Mesodermal cell (in vitro differentiated cells): Measurements from ENCODE around the gene TMPRSS7. TPM values are rescaled to one million over a fixed set of nuclear protein-coding genes. Genes with fewer than 3 reads are reported as not detected.
A peak's percentile ranks its signal among the peaks of the same experiment; 100 is the strongest.

Experiments
- H3K27ac ChIP-seq: 2 replicates; pipeline ENCODE4 v1.7.0; 2013; ENCODE audit warnings: mild to moderate bottlenecking, low read depth, low read length, moderate library complexity; ENCODE audit not compliant: severe bottlenecking
- H3K36me3 ChIP-seq: 2 replicates; pipeline ENCODE4 v1.7.1; 2013; ENCODE audit warnings: mild to moderate bottlenecking, low read length, moderate library complexity; ENCODE audit not compliant: control insufficient read depth, insufficient read depth
- H3K4me1 ChIP-seq: one replicate; pipeline ENCODE4 v1.7.1; 2013; ENCODE audit warnings: mild to moderate bottlenecking, low read length; ENCODE audit not compliant: insufficient read depth, control insufficient read depth, poor library complexity, severe bottlenecking
- H3K4me3 ChIP-seq: 2 replicates; pipeline ENCODE4 v1.7.0; 2013; ENCODE audit warnings: low read length, control low read depth, mild to moderate bottlenecking; ENCODE audit not compliant: insufficient read depth, poor library complexity, severe bottlenecking; ENCODE audit errors: extremely low read depth
- H3K9me3 ChIP-seq: 2 replicates; pipeline ENCODE4 v1.7.1; 2013; ENCODE audit warnings: mild to moderate bottlenecking, low read length, moderate library complexity; ENCODE audit not compliant: control insufficient read depth
- WGBS, 2 experiments: methylation state at CpG; one replicate each; pipeline ENCODE4 v1.1.5; 2013; ENCODE audit warnings: missing lambda C conversion rate in 2 of 2; ENCODE audit not compliant: insufficient coverage in 2 of 2; 5-methylcytosine and 5-hydroxymethylcytosine counted together
- polyA plus RNA-seq, 2 experiments: library from polyadenylated mRNA; stranded (reverse); fragments of 50-300 nt; gene quantifications; one replicate each; pipeline ENCODE4 v1.2.3, GENCODE V29; 2013

Gene TMPRSS7, protein sequence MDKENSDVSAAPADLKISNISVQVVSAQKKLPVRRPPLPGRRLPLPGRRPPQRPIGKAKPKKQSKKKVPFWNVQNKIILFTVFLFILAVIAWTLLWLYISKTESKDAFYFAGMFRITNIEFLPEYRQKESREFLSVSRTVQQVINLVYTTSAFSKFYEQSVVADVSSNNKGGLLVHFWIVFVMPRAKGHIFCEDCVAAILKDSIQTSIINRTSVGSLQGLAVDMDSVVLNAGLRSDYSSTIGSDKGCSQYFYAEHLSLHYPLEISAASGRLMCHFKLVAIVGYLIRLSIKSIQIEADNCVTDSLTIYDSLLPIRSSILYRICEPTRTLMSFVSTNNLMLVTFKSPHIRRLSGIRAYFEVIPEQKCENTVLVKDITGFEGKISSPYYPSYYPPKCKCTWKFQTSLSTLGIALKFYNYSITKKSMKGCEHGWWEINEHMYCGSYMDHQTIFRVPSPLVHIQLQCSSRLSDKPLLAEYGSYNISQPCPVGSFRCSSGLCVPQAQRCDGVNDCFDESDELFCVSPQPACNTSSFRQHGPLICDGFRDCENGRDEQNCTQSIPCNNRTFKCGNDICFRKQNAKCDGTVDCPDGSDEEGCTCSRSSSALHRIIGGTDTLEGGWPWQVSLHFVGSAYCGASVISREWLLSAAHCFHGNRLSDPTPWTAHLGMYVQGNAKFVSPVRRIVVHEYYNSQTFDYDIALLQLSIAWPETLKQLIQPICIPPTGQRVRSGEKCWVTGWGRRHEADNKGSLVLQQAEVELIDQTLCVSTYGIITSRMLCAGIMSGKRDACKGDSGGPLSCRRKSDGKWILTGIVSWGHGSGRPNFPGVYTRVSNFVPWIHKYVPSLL
- polyA plus RNA-seq (2013, experiment 1 of 2), result not detected
- polyA plus RNA-seq (2013, experiment 2 of 2), result not detected

DNA sequence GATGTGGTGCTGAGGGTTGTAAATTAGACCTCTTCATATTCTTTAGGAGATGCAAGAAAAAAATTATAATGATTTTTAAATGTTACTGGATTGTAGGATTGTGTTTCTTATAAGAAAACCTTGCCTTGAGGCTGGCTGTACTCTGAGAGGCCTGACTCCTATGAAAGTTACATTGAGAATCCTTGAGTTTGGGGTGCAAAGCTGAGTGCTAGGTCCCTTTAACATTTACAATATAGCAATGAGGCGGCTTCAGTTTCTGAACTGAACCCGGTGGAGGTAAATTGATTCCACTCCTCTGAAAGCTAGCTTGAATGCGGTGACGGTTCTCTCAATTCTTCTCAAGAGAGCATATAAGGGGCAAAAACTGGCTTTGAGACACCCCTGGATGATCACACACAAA, at the start of gene TMPRSS7:
Gene TMPRSS7 (plus strand): TSS at position 301 of the 400 bp plus-strand sequence. CDS start 110 bp downstream, outside the sequence.
- WGBS, 2 experiments, result 92% methylated on average over 3 to 4 of the region's 4 CpGs
- no peaks in the 10 kb centered on the region for H3K4me1 ChIP-seq

DNA sequence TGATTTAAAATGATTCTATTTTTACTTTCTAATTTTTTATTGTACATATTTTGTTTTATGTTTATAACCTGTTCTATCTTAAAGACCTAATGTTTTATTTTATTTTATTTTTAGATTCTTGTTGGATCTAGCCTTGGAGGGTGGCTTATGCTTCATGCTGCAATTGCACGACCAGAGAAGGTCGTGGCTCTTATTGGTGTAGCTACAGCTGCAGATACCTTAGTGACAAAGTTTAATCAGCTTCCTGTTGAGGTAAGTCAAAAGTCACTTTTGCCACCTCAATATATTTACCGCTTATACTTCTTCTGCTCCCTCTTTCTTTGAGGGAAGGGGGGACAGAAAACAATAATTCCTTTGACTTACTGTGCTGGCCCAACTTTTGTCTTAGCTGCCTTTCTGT, 47.7 kb upstream of the TMPRSS7 start:
- H3K36me3 ChIP-seq, result peaks cover 20% of the 10 kb centered on the region
- H3K4me1 ChIP-seq, result no peaks in the 10 kb centered on the region
- no peak overlapping the region for H3K4me3 ChIP-seq
- no peaks in the 10 kb centered on the region for H3K9me3 ChIP-seq
- H3K27ac ChIP-seq, result no peak overlapping the region
- 100% methylated on average over 3 of the region's 3 CpGs; no CpG with 5 or more reads in 1 of the 2 experiments for WGBS, 2 experiments

More for the DNA sequence above, at the start of gene TMPRSS7:
- Histone ChIP-seq H3K4me3 (no peak within 1 kb of the TSS), H3K27ac (no peak within 1 kb of the TSS), H3K9me3 (peaks cover 4% of the 10 kb centered on the region), H3K36me3 (no peaks in the 10 kb centered on the region)

DNA sequence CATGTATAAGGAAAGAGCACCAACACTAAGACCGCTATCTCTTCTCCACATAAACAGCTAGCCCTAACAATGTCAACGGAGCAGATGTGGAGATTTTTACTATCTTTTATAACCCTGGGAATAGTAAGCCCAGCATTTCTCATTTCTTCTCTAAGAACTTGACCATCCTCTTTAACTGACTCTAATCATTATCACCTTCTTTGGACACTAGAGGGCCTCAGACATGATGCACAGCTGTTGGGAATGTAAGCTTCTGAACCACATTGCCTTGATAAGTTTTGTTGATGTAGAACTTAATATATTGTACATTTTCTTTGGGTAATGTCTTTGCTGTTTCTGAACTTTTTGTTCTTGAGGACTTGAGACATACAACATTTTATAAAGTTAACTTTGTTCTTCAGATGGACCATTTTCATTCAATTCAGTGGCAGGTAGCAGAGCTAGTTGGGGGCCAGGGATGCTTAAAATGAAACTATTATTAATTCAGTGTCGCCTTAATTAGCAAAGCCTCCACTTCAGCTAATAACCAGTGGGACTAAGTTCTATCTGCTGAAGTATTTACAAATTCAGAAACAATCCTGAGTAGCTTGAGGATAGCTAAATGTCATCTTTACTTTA, 45.4 kb upstream of the TMPRSS7 start:
- WGBS, 2 experiments, result 43 to 75% methylated on average over 2 to 3 of the region's 3 CpGs

DNA sequence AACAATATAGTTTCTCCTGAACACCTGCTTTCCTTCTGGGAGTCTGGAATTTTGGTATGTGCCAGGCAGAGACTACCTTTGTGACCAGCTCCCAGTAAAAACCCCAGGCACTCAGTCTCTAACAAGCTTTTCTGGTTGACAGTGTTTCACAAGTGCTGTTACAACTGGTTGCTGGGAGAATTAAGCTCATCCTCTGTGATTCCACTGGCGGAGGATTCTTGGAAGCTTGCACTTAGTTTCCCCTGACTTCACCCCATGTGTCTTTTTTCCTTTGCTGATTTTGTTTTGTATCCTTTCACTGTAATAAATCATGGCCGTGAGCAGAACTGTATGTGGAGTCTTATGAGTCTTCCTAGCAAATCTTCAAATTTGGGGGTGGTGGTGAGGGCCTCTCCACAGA, 41.5 kb upstream of the TMPRSS7 start:
- H3K9me3 ChIP-seq, result no peaks in the 10 kb centered on the region
- H3K27ac ChIP-seq, result no peak overlapping the region
- no peak overlapping the region for H3K4me3 ChIP-seq
- H3K36me3 ChIP-seq, result peaks cover 15% of the 10 kb centered on the region
- WGBS, 2 experiments, result 90 to 100% methylated on average over 1 of the region's 2 CpGs
- no peaks in the 10 kb centered on the region for H3K4me1 ChIP-seq

More for the DNA sequence above, 45.4 kb upstream of the TMPRSS7 start:
- Histone ChIP-seq H3K4me1 (no peaks in the 10 kb centered on the region), H3K4me3 (no peak overlapping the region), H3K36me3 (peaks cover 26% of the 10 kb centered on the region), H3K9me3 (no peaks in the 10 kb centered on the region), H3K27ac (no peak overlapping the region)

DNA sequence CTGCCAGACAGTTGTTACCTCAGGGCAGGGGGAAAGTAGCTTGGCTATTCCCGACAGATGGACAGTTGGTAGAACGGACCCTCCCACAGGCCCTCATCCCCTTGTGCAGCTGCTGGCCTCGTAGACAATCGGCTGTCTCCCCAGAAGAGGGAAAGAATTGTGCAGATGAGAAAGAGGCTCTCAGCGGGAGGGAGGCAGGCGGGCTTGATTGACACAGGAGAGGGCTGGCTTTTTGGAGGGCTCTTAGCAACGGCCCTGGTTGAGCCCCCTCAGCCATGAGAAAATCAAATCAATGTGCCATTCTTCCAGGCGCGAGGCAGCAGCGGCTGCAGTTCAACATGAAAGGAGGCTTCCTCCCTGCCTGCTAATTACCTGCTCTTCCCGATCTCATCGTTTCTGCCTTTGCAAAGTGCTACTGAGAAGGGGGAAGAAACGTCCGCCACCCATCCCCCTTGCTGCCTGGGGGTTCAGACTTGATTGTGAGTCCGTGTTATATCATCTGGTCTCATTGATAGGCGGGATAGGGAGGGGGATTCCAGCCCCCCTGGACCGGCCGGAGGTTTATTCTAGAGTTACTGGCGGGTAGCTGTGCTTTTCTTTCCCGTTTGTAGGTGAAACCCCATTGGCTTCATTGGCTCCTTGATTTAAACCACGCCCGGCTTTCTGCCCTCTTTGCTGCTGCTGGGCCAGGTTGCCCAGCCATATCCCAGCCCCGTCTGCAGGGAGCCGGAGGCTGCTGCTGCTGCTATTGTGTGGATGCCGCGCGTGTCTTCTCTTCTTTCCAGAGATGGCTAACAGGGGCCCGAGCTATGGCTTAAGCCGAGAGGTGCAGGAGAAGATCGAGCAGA, 35.7 kb upstream of the TMPRSS7 start, which contains the start of gene TAGLN3:
Gene TAGLN3 (plus strand): TSS at position 287 of the 848 bp plus-strand sequence. CDS start 501 bp downstream, at position 788.
- Histone ChIP-seq H3K9me3 (no peaks in the 10 kb centered on the region), H3K27ac (peak within 1 kb of the TSS; percentile 41), H3K4me1 (peaks cover 17% of the 10 kb centered on the region), H3K4me3 (peak within 1 kb of the TSS; percentile 34), H3K36me3 (no peaks in the 10 kb centered on the region)
- 2 to 3% methylated on average over 26 of the region's 30 CpGs for WGBS, 2 experiments

DNA sequence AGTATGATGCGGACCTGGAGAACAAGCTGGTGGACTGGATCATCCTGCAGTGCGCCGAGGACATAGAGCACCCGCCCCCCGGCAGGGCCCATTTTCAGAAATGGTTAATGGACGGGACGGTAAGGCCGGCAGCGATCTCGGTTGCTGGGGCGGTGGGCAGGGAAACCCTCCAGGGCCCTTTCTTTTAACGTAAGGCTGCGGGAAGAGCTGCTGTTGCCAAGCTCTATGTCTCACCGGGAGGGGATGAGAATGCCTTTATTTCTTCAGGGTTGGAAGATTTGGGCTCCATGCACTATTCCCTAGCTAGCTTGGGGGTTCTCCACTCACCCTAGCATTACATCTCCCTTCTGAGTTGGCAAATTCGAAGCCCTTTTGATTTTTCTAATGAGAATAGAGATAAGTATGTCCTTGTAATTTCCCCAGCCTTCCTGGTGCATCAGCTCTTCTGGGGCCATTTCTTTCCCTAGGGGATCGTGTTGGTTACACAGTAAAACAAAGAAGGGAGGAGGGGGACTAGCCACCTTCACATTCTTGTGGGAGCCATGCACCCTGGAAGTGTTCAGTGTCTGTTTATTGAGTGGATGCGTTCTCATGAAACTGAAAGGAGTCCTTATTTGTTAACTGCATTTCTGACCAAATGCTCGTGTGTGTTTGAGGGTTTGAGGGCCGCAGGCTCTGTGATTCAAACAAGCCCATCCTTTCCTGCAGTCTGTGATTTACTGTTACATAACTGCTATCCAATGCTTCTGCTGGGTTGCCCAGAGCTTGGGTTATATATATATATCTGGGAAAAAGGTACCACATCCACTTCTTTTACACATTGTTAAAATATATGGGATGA, 34.8 kb upstream of the TMPRSS7 start:
- peak overlapping the region; percentile 20 for H3K27ac ChIP-seq
- H3K4me3 ChIP-seq, result peak overlapping the region; percentile 34
- H3K4me1 ChIP-seq, result peaks cover 17% of the 10 kb centered on the region
- WGBS, 2 experiments, result 4 to 7% methylated on average over 13 to 14 of the region's 19 CpGs
- no peaks in the 10 kb centered on the region for H3K36me3 ChIP-seq
- no peaks in the 10 kb centered on the region for H3K9me3 ChIP-seq

DNA sequence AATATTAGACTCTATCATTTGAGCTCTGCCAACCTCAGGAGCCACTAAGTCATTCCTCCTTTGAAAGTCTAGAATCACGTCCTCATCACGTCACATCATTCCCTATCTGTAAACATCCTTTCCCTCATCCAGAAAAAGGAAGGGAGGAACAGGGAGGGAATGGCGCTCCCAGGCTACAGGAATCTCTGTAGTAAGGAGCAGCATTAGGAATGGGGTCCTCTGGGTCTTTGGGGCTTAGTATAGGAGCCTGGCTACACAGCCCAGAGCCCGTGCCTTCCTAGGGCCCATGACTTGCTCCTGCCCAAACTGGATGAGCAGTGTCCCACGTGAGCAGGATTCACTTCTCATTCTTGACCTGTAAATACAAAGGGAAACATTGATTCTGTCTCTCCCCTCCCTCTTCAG, 34.2 kb upstream of the TMPRSS7 start:
- 33 to 50% methylated on average over 1 to 2 of the region's 5 CpGs for WGBS, 2 experiments
- no peak overlapping the region for H3K4me3 ChIP-seq
- H3K36me3 ChIP-seq, result no peaks in the 10 kb centered on the region
- no peak overlapping the region for H3K27ac ChIP-seq
- no peaks in the 10 kb centered on the region for H3K9me3 ChIP-seq
- peaks cover 17% of the 10 kb centered on the region for H3K4me1 ChIP-seq

DNA sequence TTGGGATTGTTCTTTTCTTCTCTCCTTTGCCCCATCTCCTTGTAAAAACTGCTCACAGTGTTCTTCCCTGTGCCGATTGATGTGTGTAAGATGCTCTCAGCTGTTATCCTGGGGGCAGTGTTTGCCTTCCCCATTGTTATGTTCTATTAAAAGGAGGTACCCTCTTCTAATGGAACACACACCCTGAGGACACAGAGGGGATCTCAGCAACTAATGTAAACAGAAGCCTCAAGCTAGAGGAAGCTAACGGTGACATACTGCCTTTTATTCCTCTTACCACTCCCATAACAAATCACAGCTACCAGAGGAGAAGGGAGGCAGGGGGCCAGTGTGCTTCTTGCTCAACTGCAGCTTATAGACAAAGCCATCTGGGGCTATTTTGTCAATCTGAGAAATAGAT, 33.6 kb upstream of the TMPRSS7 start:
- Histone ChIP-seq H3K27ac (no peak overlapping the region), H3K36me3 (no peaks in the 10 kb centered on the region), H3K4me1 (peaks cover 17% of the 10 kb centered on the region), H3K4me3 (no peak overlapping the region), H3K9me3 (no peaks in the 10 kb centered on the region)
- WGBS, 2 experiments, result no CpG with 5 or more reads among the region's 2 CpGs

DNA sequence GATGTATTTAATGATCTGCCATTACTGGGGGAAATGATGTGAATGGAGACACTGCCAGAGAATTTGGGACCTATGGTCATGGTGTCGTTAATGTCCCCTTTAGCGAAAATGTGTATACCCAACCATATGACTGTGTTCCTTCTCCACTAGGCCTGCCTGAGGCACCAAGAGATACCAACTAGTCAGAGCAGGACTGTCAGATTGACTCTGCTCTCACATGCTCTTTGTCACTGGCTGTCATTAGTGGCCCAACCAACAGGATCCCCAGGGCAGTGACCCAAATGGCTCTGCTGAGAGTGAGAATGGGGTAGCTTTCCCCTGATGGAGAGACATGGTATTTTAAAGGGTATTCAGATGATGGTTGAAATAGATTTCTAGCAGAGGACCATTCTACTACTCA, 33.0 kb upstream of the TMPRSS7 start:
- H3K36me3 ChIP-seq, result no peaks in the 10 kb centered on the region
- H3K9me3 ChIP-seq, result no peaks in the 10 kb centered on the region
- no peak overlapping the region for H3K27ac ChIP-seq
- no peak overlapping the region for H3K4me3 ChIP-seq
- H3K4me1 ChIP-seq, result peaks cover 17% of the 10 kb centered on the region
- WGBS, 2 experiments, result 87 to 91% methylated on average over 2 of the region's 2 CpGs
